SU-DHL-6 (cell line): ENCODE measurements around the gene WDTC1.

ENCODE experiments used
- H2AFZ ChIP-seq: fragments of 200-600 bp; sonication (generic); 2 replicates; pipeline ENCODE4 v1.6.1; 2014; ENCODE audit warnings: low read depth, mild to moderate bottlenecking, moderate library complexity, mixed read lengths, antibody characterized with exemption, low read length; ENCODE audit not compliant: severe bottlenecking
- H3F3A ChIP-seq: fragments of 200-600 bp; shearing (Covaris generic); 2 replicates; pipeline ENCODE4 v1.6.0; 2016; ENCODE audit warnings: antibody characterized with exemption, mild to moderate bottlenecking; ENCODE audit not compliant: insufficient read depth
- H3K27ac ChIP-seq: fragments of 200-600 bp; sonication (generic); 2 replicates; pipeline ENCODE4 v1.5.1; 2016; ENCODE audit warnings: low read depth, mild to moderate bottlenecking, low read length, moderate library complexity, mixed read lengths
- H3K27me3 ChIP-seq: fragments of 200-600 bp; sonication (generic), shearing (Covaris generic); 2 replicates; pipeline ENCODE4 v1.6.0; 2014; ENCODE audit warnings: mild to moderate bottlenecking, low read length
- H3K36me3 ChIP-seq: fragments of 200-600 bp; sonication (generic); 2 replicates; pipeline ENCODE4 v1.6.1; 2014; ENCODE audit warnings: mild to moderate bottlenecking, low read length, mixed read lengths
- H3K4me2 ChIP-seq: fragments of 300-600, 200-600 bp; shearing (Covaris generic), sonication (generic); 2 replicates; pipeline ENCODE4 v1.6.0; 2014; ENCODE audit warnings: low read length, low read depth, mild to moderate bottlenecking; ENCODE audit not compliant: poor library complexity, severe bottlenecking
- H3K4me3 ChIP-seq: fragments of 200-600 bp; sonication (generic); 2 replicates; pipeline ENCODE4 v1.5.1; 2014; ENCODE audit warnings: antibody characterized with exemption, low read length, mild to moderate bottlenecking, mixed read lengths; ENCODE audit not compliant: insufficient read depth, poor library complexity, severe bottlenecking
- H3K79me2 ChIP-seq: fragments of 200-600 bp; sonication (generic); 2 replicates; pipeline ENCODE4 v1.6.1; 2014; ENCODE audit warnings: mild to moderate bottlenecking, low read length, moderate library complexity; ENCODE audit not compliant: insufficient read depth
- H3K9ac ChIP-seq: fragments of 200-600 bp; sonication (generic); 2 replicates; pipeline ENCODE4 v1.7.0; 2014; ENCODE audit warnings: mild to moderate bottlenecking, low read length
- H3K9me2 ChIP-seq: fragments of 200-600 bp; sonication (generic); replicated peaks from 2 replicates; pipeline ENCODE4 v1.6.1; 2014; ENCODE audit warnings: low read length; ENCODE audit not compliant: insufficient read depth
- H3K9me3 ChIP-seq: fragments of 200-600 bp; sonication (generic); 2 replicates; pipeline ENCODE4 v1.6.1; 2014; ENCODE audit warnings: low read length, mixed read lengths; ENCODE audit not compliant: insufficient read depth
- H4K20me1 ChIP-seq: fragments of 200-600 bp; sonication (generic); 2 replicates; pipeline ENCODE4 v1.6.1; 2014; ENCODE audit warnings: low read depth, mild to moderate bottlenecking, antibody characterized with exemption, low read length, moderate library complexity, mixed read lengths
- CTCF ChIP-seq: fragments of 200-600 bp; sonication (generic); IDR thresholded peaks from one replicate; pipeline ENCODE4 v1.5.1; 2017; ENCODE audit warnings: antibody characterized with exemption, mild to moderate bottlenecking, low read length, moderate library complexity; ENCODE audit not compliant: insufficient read depth, poor library complexity, severe bottlenecking
- EZH2phosphoT487 ChIP-seq: fragments of 200-600 bp; sonication (generic), shearing (Covaris generic); conservative IDR thresholded peaks from 2 replicates; pipeline ENCODE4 v1.6.1; 2018; ENCODE audit warnings: mild to moderate bottlenecking, antibody characterized with exemption, low read length, moderate library complexity, mixed read lengths

WDTC1 gene

GRCh38 chr1:27318596-27318995 is 84.2 kb downstream of the WDTC1 start:
- H3F3A ChIP-seq, result no peaks in the 10 kb centered on the region
- TF ChIP-seq EZH2phosphoT487 (no peak), CTCF (no peak)
- H2AFZ ChIP-seq, result no peak overlapping the region
- no peaks in the 10 kb centered on the region for H3K9me2 ChIP-seq
- peaks cover 15% of the 10 kb centered on the region for H3K79me2 ChIP-seq
- no peaks in the 10 kb centered on the region for H4K20me1 ChIP-seq
- no peak overlapping the region for H3K27ac ChIP-seq
- H3K36me3 ChIP-seq, result no peaks in the 10 kb centered on the region
- no peak overlapping the region for H3K4me2 ChIP-seq
- no peak overlapping the region for H3K4me3 ChIP-seq
- no peaks in the 10 kb centered on the region for H3K9me3 ChIP-seq
- no peaks in the 10 kb centered on the region for H3K27me3 ChIP-seq
- no peak overlapping the region for H3K9ac ChIP-seq

- no peaks in the 10 kb centered on the region for H3F3A ChIP-seq
- peaks cover 8% of the 10 kb centered on the region; the same call in 1 of the 2 replicates for H3K36me3 ChIP-seq
- peak within 1 kb of the TSS; percentile 60 for H3K27ac ChIP-seq
- no peak for TF ChIP-seq CTCF
- no peaks in the 10 kb centered on the region for H3K9me3 ChIP-seq
- H4K20me1 ChIP-seq, result no peaks in the 10 kb centered on the region
- H3K4me2 ChIP-seq, result peak within 1 kb of the TSS; percentile 81
- H3K9me2 ChIP-seq, result no peaks in the 10 kb centered on the region
- peak within 1 kb of the TSS; percentile 96 for H3K4me3 ChIP-seq
- peaks cover 49% of the 10 kb centered on the region for H3K79me2 ChIP-seq
- H3K9ac ChIP-seq, result peak within 1 kb of the TSS; percentile 98
- H3K27me3 ChIP-seq, result no peaks in the 10 kb centered on the region
- H2AFZ ChIP-seq, result peak within 1 kb of the TSS; percentile 77
Observed at GRCh38 chr1:27321813-27322568, 87.6 kb downstream of the WDTC1 start, which contains the start of gene TMEM222. Gene TMEM222 (plus strand): TSS chr1:27322163. CDS start chr1:27322198, 35 bp downstream.

- Histone ChIP-seq H3K4me2 (peak overlapping the region; percentile 81), H3K9me2 (no peaks in the 10 kb centered on the region), H3K36me3 (peaks cover 8% of the 10 kb centered on the region; the same call in 1 of the 2 replicates), H3K79me2 (peaks cover 55% of the 10 kb centered on the region), H3K4me3 (peak overlapping the region; percentile 96), H3K9ac (peak overlapping the region; percentile 98), H3F3A (no peaks in the 10 kb centered on the region), H3K27ac (peak overlapping the region; percentile 60), H3K27me3 (no peaks in the 10 kb centered on the region), H4K20me1 (no peaks in the 10 kb centered on the region), H3K9me3 (no peaks in the 10 kb centered on the region), H2AFZ (peak overlapping the region; percentile 67)
- no peak for TF ChIP-seq CTCF
- no peak for TF ChIP-seq EZH2phosphoT487
Observed at GRCh38 chr1:27322569-27323240, 88.3 kb downstream of the WDTC1 start.
